ENCODE measurements around the gene SNX9.
"Not testable (repeated sequence)": the region's sequence is repeated elsewhere in the genome, so short reads cannot be mapped to it uniquely, and the experiment has no call there.

The SNX9 gene

GRCh38 chr6:157832250-157832967, 9.4 kb downstream of the SNX9 start:
- no peak for DNase-seq

GRCh38 chr6:157834549-157834948, 11.5 kb downstream of the SNX9 start:
- DNase-seq: no peak

- no peak for DNase-seq
These were observed 15.8 kb downstream of the SNX9 start for GRCh38 chr6:157838718-157839430.

- no peak for DNase-seq
These were observed 16.6 kb downstream of the SNX9 start for GRCh38 chr6:157839606-157840005.

GRCh38 chr6:157840261-157840660, 17.2 kb downstream of the SNX9 start:
- DNase-seq: no peak

GRCh38 chr6:157840776-157841175, 17.7 kb downstream of the SNX9 start:
- no peak for DNase-seq

- no peak for DNase-seq
These were observed 18.3 kb downstream of the SNX9 start for GRCh38 chr6:157841211-157841840.

GRCh38 chr6:157842212-157842611, 19.2 kb downstream of the SNX9 start:
- DNase-seq: no peak

- not testable (repeated sequence) for DNase-seq
These were observed 21.1 kb downstream of the SNX9 start for GRCh38 chr6:157844196-157844595.

GRCh38 chr6:157845493-157846259, 22.6 kb downstream of the SNX9 start:
- DNase-seq: no peak

- DNase-seq: no peak
These were observed 24.8 kb downstream of the SNX9 start for GRCh38 chr6:157847846-157848245.

GRCh38 chr6:157848693-157849092, 25.6 kb downstream of the SNX9 start:
- no peak for DNase-seq

GRCh38 chr6:157849288-157850017, 26.4 kb downstream of the SNX9 start:
- DNase-seq: peak in 1 of 2 donors; percentile 27

- DNase-seq: no peak
These were observed 27.0 kb downstream of the SNX9 start for GRCh38 chr6:157850030-157850429.

GRCh38 chr6:157853018-157853805, 30.2 kb downstream of the SNX9 start:
- DNase-seq: no peak

GRCh38 chr6:157853902-157854502, 31.0 kb downstream of the SNX9 start:
- DNase-seq: no peak

GRCh38 chr6:157855325-157855724, 32.3 kb downstream of the SNX9 start:
- DNase-seq: no peak

- DNase-seq: not testable (repeated sequence)
These were observed 32.8 kb downstream of the SNX9 start for GRCh38 chr6:157855804-157856203.

GRCh38 chr6:157858664-157859063, 35.6 kb downstream of the SNX9 start:
- DNase-seq: not testable (repeated sequence)

- DNase-seq: no peak
These were observed 36.9 kb downstream of the SNX9 start for GRCh38 chr6:157859775-157860504.

All from activated CD4-positive, alpha-beta T cell treated with anti-CD3 and anti-CD28 coated beads for 4 hours (primary cell).